HG03460 (cell line): ENCODE data around the gene PM20D2.

Source experiments
- ATAC-seq: cut with Tn5 transposase; IDR thresholded peaks from one replicate; pipeline ENCODE4 v1.9.1; 2021; ENCODE audit not compliant: unreplicated experiment

The PM20D2 gene

GRCh38 chr6:89199579-89199978, 53.7 kb downstream of the PM20D2 start:
- no peak for ATAC-seq

- no peak for ATAC-seq
Observed at GRCh38 chr6:89200706-89201215, 54.9 kb downstream of the PM20D2 start.

GRCh38 chr6:89204096-89204495, 58.2 kb downstream of the PM20D2 start:
- ATAC-seq, result no peak

- no peak for ATAC-seq
Observed at GRCh38 chr6:89205819-89206218, 60.0 kb downstream of the PM20D2 start.

GRCh38 chr6:89208551-89208950, 62.7 kb downstream of the PM20D2 start:
- no peak for ATAC-seq

- ATAC-seq, result no peak
Observed at GRCh38 chr6:89209457-89209856, 63.6 kb downstream of the PM20D2 start.

GRCh38 chr6:89212472-89212871, 66.6 kb downstream of the PM20D2 start:
- no peak for ATAC-seq

GRCh38 chr6:89214197-89214596, 68.3 kb downstream of the PM20D2 start:
- no peak for ATAC-seq
